Liver (tissue), 3 donors: ENCODE measurements around the gene ANXA6.

Experiments
- CTCF ChIP-seq: fragments of 150-350 bp; IDR thresholded peaks from 2 replicates; pipeline ENCODE4 v1.5.1; 2017; ENCODE audit warnings: improper control_type of control experiment, low read depth, low read length; ENCODE audit not compliant: missing input control
- HNF4G ChIP-seq: IDR thresholded peaks from 2 replicates; pipeline ENCODE4 v1.6.1; 2016; ENCODE audit warnings: antibody characterized with exemption
- MAX ChIP-seq: IDR thresholded peaks from 2 replicates; pipeline ENCODE4 v1.6.1; 2016; ENCODE audit warnings: antibody characterized with exemption
- SP1 ChIP-seq: IDR thresholded peaks from 2 replicates; pipeline ENCODE4 v1.6.1; 2018; ENCODE audit warnings: antibody characterized with exemption, mild to moderate bottlenecking
- TAF1 ChIP-seq: conservative IDR thresholded peaks from 2 replicates; pipeline ENCODE4 v1.6.1; 2016; ENCODE audit warnings: antibody characterized with exemption, mild to moderate bottlenecking
- YY1 ChIP-seq: IDR thresholded peaks from 2 replicates; pipeline ENCODE4 v1.6.1; 2016; ENCODE audit warnings: antibody characterized with exemption, mild to moderate bottlenecking
- ZBTB33 ChIP-seq: IDR thresholded peaks from 2 replicates; pipeline ENCODE4 v1.6.1; 2016; ENCODE audit warnings: antibody characterized with exemption
- donor health status: healthy.
- donor health status: healthy.

DNA sequence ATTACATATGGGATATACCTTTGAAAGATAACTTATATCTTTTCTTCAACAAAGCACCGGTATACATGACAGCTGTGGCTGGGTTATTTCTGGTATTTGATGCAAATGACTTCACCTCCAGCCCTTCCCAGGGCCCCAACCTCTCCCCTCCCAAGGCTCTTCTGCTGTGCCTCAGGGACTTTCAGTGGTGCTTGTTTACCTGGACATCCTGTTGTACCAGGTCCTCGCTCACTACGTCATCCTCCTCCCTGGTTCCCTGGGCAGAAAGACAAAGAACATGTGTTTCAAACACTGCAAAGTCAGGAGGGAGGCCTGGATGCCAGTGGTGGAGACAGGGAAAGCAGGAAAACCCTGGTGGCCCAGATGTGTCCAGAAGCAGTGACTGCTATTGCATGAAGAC, 23.4 kb downstream of the ANXA6 start:
- TF ChIP-seq CTCF: no peak
- no peak for TF ChIP-seq YY1
- TF ChIP-seq ZBTB33: no peak
- TF ChIP-seq MAX: no peak
- TF ChIP-seq SP1: no peak
- no peak for TF ChIP-seq HNF4G
- no peak for TF ChIP-seq TAF1
